Measurements from ENCODE around the gene CCDC57.

Gene CCDC57

DNA sequence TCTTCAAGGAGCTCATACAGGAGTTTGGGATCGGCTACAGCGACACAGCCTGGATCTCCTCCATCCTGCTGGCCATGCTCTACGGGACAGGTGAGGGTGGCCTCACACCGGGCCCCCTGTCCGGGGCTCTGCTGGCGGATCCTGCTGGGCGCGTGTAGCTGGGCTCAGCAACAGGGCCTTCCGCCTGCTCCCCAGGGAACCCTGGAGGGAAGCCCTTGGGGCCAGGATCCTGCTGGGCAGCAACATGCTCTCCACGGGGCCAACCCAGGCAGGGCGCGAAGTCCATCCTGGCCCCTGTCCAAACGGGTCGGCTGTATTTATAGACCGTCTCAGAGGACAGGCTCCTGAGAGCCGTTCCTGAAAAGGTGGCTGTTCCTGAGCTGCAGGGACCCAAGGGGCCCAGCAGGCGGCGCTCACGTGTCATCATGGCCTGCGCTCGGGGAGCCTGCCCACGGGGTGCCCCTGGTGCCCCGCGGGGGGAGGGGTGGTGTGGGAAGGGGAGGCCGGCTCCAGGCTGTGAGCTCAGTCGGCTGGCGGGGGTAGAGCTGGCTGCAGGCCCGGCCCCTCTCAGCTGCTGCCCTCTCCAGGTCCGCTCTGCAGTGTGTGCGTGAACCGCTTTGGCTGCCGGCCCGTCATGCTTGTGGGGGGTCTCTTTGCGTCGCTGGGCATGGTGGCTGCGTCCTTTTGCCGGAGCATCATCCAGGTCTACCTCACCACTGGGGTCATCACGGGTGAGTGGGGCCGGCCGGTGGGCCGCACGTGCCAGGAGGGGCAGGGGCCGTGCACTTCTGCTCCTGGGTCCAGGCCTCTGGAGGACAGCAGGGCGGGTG lies 23.7 kb upstream of the CCDC57 start:
- DNase-seq (ENCODE audit: low read depth), result peak; percentile 60

DNA sequence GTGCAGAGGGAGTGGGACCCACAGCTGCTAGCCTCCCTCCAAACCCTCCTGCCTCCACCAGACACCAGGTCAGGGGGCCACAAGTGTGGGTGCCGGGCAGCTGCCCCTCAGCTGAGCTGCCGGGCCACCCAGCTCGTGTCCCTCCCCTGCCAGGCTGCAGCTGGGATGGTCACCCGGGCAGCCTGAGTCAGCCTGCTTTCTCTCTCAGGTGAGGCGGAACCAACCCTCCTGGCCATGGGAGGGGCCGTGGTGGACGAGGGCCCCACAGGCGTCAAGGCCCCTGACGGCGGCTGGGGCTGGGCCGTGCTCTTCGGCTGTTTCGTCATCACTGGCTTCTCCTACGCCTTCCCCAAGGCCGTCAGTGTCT lies 23.1 kb upstream of the CCDC57 start:
- DNase-seq (ENCODE audit: low read depth), result no peak

DNA sequence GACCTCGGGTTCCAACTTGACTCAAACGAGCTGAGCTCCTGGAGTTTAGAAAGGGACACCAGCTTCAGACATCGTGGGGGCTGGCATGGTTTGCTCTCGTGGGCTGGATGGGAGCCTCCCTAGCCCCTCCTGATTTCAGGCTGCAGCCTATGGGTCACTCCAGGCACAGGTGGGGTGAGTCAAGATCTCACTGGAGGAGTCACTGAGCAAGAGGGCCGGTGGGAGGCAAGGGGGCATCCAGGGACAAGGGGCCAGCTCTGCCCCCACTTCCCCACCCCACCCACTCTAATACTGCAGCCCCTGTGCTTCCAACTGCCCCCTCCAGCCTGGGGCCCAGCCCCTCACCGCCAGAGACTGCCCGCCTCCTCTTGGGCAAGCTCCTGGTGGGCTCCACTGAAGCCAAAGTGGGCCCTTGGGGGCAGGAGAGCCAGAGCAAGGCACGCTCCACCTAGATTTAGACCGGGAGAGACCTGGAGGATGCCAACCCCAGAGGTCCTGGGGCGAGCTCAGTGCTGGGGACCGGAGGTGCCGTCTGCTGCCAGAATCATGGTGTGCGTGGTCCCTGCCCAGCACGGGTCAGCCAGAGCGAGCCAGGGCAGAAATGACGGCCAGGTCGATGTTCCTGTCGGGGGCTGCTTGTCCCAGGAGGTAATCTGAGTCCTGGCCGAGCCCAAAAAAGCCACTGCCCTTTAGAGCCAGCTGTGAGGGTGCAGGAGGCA lies 22.6 kb upstream of the CCDC57 start:
- no peak for DNase-seq (ENCODE audit: low read depth)

DNA sequence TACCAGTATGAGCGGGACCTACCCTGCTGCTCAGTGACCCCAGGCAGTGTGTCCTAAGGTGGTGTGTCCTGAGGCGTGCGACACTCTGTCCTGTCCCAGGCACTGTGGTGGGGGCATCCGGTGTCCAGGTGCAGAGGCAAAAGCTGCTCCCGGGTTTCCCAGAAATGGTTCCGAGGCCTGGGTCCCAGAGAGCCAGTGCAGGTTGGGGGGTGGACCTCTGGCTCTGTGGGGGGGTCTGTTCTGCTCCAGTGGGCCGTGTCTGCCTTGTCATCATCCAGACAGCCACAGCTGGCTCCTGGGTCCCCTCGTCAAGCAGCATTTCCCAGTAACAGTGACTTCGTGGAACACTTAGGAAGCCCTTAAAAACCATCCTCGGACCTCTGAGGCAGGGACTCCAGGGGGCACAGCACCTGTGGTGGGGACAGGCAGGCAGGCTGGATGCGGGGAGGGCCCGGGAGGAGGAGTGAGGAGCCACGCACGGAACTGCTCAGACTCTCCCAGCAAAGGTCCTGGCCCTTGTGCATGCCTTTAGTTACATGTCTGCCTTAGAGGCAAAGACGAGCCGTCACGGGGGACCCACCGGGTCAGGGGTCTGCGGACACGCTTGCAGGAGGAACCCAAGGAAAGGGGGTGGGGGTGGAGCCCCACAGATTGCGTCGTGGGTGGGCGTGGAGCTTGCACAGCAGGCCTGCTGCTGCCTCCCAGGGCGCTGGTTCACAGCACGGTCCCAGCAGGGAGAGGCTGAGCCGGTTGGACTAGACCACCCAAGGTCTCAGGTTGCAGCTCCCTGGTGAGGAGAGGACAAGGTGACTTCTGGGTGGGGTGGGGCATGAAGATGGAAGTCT lies 21.8 kb upstream of the CCDC57 start:
- DNase-seq (ENCODE audit: low read depth), result no peak

DNA sequence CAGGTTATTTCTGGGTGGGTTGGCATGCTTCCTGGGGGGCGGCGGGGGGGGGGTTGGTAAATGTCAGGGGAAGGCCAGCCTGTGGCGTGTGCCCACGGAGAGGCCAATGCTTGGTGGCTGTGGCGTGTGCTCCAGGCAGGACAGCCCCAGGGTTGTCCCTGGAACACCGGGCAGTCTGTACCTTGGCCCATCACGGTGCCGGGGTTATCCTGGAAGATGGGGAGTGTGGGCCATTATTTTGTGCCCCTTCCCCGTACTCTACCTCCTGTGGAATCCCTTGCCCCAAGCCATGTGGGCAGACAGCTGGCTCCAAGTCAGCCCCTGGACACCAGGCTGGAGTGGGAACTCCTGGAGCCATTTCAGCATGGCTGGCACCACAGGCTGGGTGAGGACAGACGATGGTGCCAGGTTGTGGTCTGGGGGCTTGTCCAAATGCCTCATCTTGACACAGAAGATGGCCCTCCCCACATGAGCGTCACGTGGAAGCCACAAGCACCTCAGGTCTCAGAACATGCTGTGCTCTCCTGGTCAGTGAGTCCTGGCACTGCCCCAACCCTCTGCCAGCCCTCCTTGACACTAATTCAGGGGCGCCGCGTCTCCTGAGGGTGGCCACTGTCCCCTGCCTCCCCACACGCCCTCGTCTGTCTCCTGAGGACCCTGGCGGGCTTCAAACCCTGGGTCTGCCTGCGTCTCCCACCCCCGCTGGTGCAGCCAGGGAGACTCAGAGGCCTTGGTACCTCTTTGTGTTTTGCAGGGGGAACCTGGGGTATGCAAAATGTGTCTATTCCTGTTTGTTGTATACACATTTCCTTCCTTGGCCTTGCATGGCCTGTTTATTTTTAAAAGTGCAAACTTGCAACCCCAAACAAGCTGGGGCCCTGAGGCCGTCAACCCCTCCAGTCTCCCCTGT lies 20.5 kb upstream of the CCDC57 start:
- no peak for DNase-seq (ENCODE audit: low read depth)

DNA sequence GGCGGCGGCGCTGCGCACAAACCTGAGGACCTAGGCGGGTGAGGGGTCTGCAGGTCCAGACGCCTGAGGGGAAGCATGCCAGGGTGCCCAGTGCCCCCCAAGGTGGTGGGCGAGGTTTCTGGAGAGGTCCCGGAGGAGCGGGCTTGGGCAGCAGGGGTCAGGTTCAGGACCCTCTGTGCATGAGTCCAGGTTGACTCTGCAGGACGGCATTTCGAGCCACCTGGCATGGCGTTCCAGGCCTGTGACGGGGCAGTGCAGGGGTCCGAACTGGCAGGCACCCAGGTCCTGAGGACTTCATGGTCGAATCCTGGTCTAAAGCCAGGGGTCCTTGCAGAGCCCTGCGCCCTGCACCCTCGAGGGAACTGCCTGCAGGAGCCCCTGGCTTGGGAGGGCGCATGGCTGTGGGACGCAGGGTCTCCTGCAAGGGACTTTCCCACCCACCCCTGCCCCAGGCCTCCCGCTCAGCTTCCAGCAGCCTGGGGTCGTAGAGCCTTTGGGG lies 19.7 kb upstream of the CCDC57 start:
- no peak for DNase-seq (ENCODE audit: low read depth)

DNA sequence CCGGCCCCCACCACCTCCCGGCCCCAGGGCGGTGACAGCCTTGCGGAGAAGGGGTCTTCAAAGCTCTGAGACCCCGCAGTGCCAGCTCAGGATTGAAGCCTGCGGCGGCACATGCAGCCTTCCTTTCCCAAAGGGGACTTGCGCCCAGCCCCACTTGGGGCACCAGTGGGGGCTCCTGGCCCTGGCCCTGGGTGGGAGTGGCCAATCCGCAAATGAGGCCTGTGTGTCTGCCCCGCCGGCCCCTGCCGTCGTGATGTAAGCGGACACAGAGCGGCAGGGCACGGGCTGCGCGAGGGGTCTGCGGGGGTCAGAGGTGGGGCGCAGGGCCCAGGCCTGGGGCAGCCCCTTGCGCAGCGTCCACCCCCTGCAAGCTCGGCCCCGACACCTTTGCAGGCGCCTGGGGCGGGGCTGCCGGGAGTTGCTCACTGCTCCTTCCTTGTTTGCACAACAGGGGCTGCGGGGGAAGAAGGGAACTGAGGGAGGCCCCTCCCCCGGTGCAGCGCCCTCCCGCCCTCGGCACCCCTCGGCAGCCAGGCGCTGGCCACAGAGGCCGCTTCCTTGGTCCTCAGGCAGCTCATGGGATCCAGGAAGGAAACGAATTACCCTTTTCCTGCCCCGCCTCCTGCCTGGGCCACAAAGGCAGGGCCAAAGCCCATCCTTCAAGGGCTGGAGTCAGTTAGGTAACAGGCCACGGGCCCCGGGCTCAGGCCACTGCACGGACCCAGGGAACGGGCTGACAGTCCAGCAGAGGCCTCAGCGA lies 19.1 kb upstream of the CCDC57 start:
- DNase-seq (ENCODE audit: low read depth), result no peak

DNA sequence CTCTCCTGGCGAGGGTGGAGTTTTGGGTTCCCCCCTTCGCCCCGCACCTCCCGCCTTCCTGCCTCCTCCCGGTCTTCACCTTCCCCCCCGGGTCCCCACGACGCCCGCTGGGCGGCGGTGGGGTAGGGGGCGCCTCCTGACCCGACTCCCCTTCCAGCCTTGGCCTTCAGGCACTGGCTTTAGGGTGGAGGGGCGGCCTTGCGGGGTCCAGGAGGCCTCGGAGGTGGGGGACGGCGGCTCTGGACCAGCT lies 18.6 kb upstream of the CCDC57 start:
- no peak for DNase-seq (ENCODE audit: low read depth)

DNA sequence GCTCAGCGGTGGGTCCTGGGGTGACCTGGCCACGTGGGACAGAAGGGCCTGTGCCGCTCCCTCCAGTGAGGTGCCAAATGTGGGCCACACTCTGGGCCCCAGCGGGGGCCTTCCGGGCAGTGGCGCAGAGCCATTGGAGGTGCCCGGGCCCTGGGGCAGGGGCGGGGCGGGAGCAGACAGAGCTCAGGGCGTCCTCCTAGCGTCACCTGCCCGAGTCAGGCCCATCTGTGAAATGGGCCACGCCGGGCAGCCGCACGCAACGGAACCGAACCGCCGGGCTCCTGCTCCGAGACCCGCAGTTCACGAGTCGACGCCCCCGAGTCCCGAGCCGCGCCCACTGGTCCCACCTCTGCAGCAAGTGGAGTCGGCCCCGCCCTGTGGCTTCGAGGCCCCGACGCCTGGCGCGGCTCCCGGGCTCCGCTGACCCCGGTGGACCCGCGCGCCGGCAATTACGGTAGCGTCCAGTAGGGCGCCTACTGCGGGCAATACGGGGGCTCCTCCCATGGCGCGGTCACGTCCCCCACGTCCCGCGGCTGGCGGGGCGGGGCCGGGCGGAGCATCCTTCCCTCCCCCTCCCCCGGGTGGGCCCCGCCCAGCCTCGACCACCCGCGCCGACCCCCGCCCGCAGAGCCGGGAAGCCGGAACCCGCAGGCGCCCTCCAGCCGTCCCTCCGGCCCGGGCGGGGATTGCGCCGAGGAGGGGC lies 18.1 kb upstream of the CCDC57 start:
- DNase-seq (ENCODE audit: low read depth), result no peak

DNA sequence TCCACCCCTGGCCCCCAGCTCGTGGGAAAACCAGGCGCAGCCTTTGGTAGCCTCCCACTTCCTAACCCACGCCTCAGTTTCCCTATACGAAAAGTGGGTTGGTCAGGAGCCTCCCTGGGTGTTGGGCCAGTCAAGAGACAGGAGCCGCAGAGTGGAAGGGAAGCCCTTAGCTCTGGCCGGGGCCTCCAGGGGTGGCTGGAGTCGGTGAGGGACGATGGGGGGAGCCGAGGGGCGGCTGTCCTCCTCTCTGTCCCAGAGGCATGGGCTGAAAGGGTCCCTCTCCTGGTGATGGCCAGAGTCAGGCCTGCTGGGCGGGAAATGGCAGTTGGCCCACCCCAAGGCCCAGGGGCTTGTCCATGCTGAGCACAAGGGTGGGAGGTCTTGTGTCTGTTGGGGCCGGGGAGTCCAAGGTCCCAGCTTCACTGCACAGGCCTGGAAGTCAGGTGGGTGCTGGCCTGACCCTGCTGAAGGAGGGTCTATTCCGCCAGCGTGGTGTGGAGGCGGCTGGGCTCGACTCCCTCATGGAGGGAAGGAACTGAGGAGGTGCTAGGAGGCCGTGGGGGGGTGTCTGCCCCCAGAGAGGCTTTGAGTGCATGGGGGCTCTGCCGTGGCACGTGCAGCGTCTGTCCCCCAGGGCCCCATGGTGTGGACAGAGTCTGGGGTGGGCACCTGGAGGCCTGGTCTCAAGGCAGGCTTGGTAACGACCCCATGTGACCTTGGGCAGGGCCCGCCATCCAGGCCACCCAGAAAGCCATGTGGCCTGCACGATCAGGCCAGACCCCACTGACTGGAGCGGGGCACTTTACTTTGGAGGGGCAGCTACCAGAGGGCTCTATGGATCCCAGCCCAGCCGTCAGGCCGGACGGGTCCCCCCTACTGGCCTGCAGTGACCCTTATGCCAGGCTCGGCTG lies 17.3 kb upstream of the CCDC57 start:
- no peak for DNase-seq (ENCODE audit: low read depth)

DNA sequence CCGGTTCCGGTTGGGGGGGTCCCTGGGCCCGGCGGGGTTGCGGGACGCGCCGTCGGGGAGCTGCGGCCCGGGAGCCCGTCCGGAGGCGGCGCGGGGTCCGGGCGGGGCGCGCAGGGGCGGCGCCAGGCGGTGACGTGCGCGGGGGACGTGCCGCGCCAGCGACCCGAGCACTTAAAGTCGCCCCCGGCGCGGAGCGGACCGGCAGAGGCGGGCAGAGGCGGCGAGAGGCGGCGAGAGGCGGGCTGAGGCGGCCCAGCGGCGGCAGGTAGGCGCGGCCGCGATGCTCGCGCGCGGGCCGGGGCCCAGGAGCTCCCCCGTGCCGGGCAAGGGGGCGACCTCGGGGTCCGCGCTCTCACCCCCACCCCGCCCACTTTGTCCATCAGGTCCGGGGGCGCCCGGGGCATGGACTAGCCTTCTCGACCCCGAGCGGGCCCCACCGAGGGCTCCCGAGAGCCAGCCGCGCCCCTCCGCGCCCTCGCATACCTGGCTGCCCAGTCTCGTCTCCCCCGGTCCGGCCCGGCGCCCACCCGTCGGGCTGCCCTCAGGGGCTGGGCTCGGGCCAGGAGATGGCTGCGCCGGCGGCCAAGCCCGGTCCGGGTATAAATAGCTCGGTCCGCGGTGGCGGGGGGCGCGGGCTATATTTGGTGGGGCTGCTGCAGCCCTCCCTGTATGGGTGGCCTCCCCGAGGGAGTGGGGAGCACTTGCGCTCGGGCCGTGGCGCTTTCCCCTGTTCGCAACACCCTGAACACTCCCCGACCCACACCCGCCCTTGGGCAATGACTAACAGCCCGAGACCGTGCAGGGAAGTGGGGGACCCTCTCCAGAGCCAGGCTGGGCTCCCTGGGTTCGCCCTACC lies 16.4 kb upstream of the CCDC57 start, which contains the start of gene SLC16A3:
SLC16A3 (plus strand) TSS at position 201 of the 856 bp plus-strand sequence. CDS start 6,967 bp downstream, outside the sequence.
- DNase-seq (ENCODE audit: low read depth), result peak; percentile 45

DNA sequence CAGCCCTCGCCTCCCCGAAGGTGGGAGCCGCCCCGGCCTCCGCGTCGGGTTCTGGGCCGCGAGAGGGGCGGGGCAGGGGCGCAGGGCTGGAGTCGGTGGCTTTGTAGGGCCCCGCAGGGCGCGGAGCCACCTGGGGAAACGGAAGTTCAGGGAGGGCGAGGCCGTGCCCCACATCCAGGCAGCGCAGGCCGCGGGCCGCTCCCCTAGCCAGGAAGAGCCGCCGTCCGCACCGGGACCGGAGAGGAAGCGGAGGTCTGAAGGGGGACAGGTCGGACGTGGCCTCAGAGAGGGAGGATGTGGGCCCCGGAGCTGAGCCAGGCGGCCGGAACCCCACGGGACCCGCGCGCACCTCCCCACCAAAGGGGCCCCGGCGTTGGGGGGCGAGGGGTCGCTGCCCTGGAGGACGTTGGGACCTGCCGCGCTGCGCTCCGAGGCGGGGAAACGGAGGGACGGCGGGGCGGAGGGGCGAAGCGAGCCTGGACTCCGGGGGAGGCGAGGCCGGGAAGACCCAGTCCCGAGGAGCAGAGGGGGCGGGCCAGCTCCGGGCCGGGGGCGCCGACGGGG lies 15.7 kb upstream of the CCDC57 start:
- DNase-seq (ENCODE audit: low read depth), result no peak

DNA sequence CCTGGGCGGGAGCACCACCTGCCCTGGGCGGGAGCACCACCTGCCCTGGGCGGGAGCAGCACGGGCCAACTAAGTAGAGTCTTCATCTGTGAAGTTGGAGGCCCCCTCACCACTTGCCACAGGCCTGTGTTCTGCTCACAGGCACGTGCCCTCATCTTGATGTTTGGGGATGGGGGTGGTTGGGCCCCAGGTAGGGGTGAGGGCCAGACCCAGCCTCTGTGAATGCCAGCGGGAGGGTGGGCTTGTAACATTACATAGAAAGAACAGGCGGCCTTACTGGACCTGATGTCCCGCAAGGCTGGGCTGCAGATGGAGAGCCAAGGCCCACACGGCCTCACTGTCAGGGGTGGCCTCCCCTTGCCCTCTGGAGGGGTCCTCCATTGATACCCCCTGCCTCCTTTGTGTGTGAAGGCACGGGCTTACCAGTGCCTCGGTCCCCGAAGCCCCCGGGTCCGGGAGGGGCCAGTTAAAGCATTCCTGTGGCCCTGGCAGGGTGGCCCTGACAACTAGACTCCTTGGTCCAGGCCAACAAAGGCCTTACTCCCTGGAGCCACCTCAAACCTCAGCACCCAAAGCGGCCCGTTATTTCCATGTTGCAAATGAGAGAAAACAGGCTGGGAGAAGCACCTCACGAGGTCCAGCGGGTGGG lies 15.1 kb upstream of the CCDC57 start:
- DNase-seq (ENCODE audit: low read depth), result no peak

DNA sequence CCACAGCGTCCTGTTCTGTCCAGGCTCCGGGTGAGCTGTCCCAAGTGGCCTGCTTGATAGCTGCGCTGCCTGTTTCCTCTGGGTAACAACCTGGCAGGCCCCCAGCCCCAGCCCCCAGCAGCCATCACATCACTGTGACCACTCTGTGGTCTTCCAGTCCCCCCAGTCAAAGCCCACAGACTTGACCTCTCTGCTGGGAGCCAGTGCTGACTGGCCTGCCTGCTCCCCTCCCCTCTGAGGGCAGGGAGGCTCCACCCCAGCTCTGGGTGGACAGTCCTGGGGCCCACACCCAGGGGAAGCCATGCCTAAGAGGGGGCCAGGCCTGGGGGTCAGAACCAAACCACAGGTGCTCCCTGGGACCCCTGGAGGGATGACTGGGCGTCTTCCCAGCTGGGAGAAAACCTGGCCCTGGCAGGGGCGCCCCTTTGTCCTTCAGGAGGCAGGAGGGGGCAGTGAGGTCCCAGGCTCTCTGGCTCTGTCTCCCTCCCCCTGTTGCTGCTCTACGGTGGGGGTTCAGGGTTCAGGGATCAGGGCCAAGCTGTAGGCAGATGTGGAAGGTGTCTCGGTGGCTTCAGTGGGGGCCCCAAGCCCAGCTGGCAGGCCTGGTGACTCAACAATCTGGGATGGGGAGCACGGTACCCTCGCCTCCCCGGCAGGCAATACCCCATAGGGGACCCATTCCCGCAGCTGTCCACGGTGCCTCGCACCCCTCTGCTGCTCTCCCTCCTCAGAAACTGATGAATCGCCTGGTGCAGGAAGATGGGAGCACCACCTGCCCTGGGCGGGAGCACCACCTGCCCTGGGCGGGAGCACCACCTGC lies 14.4 kb upstream of the CCDC57 start:
- no peak for DNase-seq (ENCODE audit: low read depth)

DNA sequence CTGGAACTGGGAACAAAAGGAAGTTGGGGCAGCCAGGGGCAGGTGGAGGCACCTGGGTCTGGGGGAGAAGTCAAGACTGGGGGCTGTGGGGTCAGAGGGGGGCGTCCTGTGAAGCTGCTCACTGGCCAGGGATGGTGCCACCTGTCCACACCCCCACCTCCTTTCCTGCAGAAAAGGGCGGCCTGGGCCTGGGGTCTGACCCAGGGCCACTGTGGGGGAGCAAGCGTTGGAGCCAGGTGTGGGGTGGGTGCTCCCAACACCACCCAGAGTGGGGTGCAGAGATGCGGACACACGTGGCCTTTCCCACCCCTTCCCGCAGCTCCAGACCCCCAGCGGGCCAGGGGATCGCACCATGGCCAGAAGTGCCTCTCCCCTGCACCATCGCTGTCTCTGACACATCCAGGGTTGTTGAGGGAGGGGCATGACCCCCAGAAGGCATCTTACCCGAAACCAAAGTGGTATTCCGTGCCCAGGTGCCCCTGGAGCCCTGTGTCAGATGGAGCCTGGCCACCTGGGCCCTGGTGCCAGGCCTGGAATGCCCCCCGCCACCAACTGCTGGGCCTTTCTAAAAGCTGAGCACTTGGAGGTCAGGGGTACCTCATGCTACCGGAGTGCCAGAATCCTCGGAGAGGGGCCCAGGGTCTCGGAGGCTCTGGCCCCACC lies 13.6 kb upstream of the CCDC57 start:
- DNase-seq (ENCODE audit: low read depth), result no peak

All from T follicular helper cell (primary cell).